Liver (tissue), 3 donors: ENCODE results near the gene WASL.

ENCODE experiments used
- CTCF ChIP-seq: fragments of 150-350 bp; IDR thresholded peaks from 2 replicates; pipeline ENCODE4 v1.5.1; 2017; ENCODE audit warnings: improper control_type of control experiment, low read depth, low read length; ENCODE audit not compliant: missing input control
- EGR1 ChIP-seq, 2 donors: IDR thresholded peaks; 2 replicates each; pipeline ENCODE4 v1.6.1; 2016 to 2018; ENCODE audit warnings: antibody characterized with exemption in 2 of 2, low read depth in 2 of 2
- donor health status: healthy.
- donor health status: healthy.

- TF ChIP-seq CTCF (no peak), EGR1 (IDR thresholded peaks at IDR 0.05; ENCODE audit: low read depth in 2 of 2) (no peak)
These were observed 34.3 kb downstream of the WASL start for GRCh38 chr7:123714296-123715080.
